SK-N-SH (cell line): ENCODE measurements around the gene GNAL.

Experiments
- CHD2 ChIP-seq: fragments of 150-350 bp; IDR thresholded peaks from 2 replicates; pipeline ENCODE4 v1.6.1; 2018; ENCODE audit warnings: low read length; ENCODE audit not compliant: partially characterized antibody
- ELF1 ChIP-seq: IDR thresholded peaks from 2 replicates; pipeline ENCODE4 v1.4.0; 2012
- EZH2phosphoT487 ChIP-seq: fragments of 200-600 bp; sonication (generic); IDR thresholded peaks from 2 replicates; pipeline ENCODE4 v1.6.1; 2017; ENCODE audit warnings: low read depth, mixed run types, mild to moderate bottlenecking, antibody characterized with exemption, moderate library complexity, borderline replicate concordance
- POLR2AphosphoS5 ChIP-seq: IDR thresholded peaks from 2 replicates; pipeline ENCODE4 v1.6.1; 2012; ENCODE audit warnings: low read depth, low read length
- RCOR1 ChIP-seq: fragments of 150-350 bp; IDR thresholded peaks from 2 replicates; pipeline ENCODE4 v1.6.1; 2017; ENCODE audit warnings: antibody characterized with exemption, low read length
- SMC3 ChIP-seq: IDR thresholded peaks from 2 replicates; pipeline ENCODE4 v1.6.1; 2012; ENCODE audit warnings: low read depth, low read length, improper control_type of control experiment
- YY1 ChIP-seq: IDR thresholded peaks from 2 replicates; pipeline ENCODE4 v1.4.0; 2012; ENCODE audit warnings: low read depth, mild to moderate bottlenecking
- TF ChIP-seq, protein P1 (sequence below): fragments of 200-600 bp; sonication (generic); IDR thresholded peaks from 2 replicates; pipeline ENCODE4 v1.6.1; 2017; ENCODE audit warnings: antibody characterized with exemption, mild to moderate bottlenecking, moderate library complexity
- TF ChIP-seq, protein P2 (sequence below): fragments of 150-350 bp; IDR thresholded peaks from 2 replicates; pipeline ENCODE4 v1.6.1; 2017; ENCODE audit warnings: antibody characterized with exemption, low read length, low read depth, borderline replicate concordance

DNA sequence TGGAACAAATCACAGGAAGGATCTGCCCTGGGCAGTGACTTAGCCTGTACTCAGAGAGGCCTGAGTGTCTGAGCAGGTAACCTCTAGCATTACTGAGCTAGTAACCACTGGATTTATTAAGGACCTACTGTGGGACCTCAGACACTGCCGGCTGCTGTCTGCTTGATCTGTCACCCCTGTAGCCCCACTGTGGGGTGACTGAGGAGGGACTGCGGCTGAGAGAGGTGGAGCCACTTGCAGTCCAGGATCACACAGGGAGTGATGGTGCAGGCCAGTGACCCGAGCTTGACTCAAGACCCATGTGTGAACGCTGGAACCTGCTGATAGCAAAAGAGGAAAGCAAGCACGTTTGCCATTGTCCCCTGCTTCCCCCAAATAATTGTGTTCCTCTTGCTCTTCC lies 177.7 kb downstream of the GNAL start:
- TF ChIP-seq RCOR1 (no peak), CHD2 (no peak), POLR2AphosphoS5 (no peak), EZH2phosphoT487 (no peak), SMC3 (no peak), ELF1 (no peak), YY1 (no peak)
- TF ChIP-seq, protein P1, sequence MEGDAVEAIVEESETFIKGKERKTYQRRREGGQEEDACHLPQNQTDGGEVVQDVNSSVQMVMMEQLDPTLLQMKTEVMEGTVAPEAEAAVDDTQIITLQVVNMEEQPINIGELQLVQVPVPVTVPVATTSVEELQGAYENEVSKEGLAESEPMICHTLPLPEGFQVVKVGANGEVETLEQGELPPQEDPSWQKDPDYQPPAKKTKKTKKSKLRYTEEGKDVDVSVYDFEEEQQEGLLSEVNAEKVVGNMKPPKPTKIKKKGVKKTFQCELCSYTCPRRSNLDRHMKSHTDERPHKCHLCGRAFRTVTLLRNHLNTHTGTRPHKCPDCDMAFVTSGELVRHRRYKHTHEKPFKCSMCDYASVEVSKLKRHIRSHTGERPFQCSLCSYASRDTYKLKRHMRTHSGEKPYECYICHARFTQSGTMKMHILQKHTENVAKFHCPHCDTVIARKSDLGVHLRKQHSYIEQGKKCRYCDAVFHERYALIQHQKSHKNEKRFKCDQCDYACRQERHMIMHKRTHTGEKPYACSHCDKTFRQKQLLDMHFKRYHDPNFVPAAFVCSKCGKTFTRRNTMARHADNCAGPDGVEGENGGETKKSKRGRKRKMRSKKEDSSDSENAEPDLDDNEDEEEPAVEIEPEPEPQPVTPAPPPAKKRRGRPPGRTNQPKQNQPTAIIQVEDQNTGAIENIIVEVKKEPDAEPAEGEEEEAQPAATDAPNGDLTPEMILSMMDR, result no peak
- TF ChIP-seq, protein P2, sequence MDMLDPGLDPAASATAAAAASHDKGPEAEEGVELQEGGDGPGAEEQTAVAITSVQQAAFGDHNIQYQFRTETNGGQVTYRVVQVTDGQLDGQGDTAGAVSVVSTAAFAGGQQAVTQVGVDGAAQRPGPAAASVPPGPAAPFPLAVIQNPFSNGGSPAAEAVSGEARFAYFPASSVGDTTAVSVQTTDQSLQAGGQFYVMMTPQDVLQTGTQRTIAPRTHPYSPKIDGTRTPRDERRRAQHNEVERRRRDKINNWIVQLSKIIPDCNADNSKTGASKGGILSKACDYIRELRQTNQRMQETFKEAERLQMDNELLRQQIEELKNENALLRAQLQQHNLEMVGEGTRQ, result no peak
